Left ventricle myocardium inferior (tissue), 1 donor: Measurements from ENCODE around the gene APOC1. TPM values are rescaled to one million over a fixed set of nuclear protein-coding genes. Genes with fewer than 3 reads are reported as not detected.
"Not testable (repeated sequence)": the region's sequence is repeated elsewhere in the genome, so short reads cannot be mapped to it uniquely, and the experiment has no call there.

ENCODE experiments used
- DNase-seq: peaks from one replicate; pipeline ENCODE4 v3.0.0-alpha.2; 2020
- H3K27ac ChIP-seq: fragments of 200-600 bp; replicated peaks from 2 replicates; pipeline ENCODE4 v1.8.0; 2021
- H3K27me3 ChIP-seq: fragments of 200-600 bp; 2 replicates; pipeline ENCODE4 v1.8.0; 2021; ENCODE audit warnings: low read depth
- H3K36me3 ChIP-seq: fragments of 200-600 bp; 2 replicates; pipeline ENCODE4 v1.8.0; 2021
- H3K4me1 ChIP-seq: fragments of 200-600 bp; 2 replicates; pipeline ENCODE4 v1.8.0; 2021
- H3K4me3 ChIP-seq: fragments of 200-600 bp; 2 replicates; pipeline ENCODE4 v1.8.0; 2021; ENCODE audit warnings: mild to moderate bottlenecking, moderate library complexity
- H3K9me3 ChIP-seq: fragments of 200-600 bp; replicated peaks from 2 replicates; pipeline ENCODE4 v1.8.0; 2021
- intact Hi-C: fragments of 100-400 bp; cut with micrococcal nuclease; formaldehyde crosslinking; loops from one replicate; pipeline ENCODE4 v1.11.0; 2022
- long read RNA-seq: library from polyadenylated mRNA; unstranded; transcript quantifications from one replicate; pipeline ENCODE4 v2.0.0, GENCODE V29; 2021
- total RNA-seq: library from RNA; stranded (reverse); fragmentation: NEBNext Ultra II Directional; extraction: Animal tissue kit (Norgen Biotek cat#: 25700); gene quantifications from one replicate; pipeline ENCODE4 v1.2.1, GENCODE V29; 2021
- TF ChIP-seq, protein P1 (sequence below): fragments of 200-600 bp; IDR thresholded peaks from 2 replicates; pipeline ENCODE4 v1.8.0; 2021; ENCODE audit warnings: antibody characterized with exemption, mild to moderate bottlenecking, borderline replicate concordance
- donor health status: DM: no; HTN: yes; CAD: no; lungs with severe emphysema.

APOC1 gene
- total RNA-seq: 0.85 TPM
- long read RNA-seq: 0 reads

DNA sequence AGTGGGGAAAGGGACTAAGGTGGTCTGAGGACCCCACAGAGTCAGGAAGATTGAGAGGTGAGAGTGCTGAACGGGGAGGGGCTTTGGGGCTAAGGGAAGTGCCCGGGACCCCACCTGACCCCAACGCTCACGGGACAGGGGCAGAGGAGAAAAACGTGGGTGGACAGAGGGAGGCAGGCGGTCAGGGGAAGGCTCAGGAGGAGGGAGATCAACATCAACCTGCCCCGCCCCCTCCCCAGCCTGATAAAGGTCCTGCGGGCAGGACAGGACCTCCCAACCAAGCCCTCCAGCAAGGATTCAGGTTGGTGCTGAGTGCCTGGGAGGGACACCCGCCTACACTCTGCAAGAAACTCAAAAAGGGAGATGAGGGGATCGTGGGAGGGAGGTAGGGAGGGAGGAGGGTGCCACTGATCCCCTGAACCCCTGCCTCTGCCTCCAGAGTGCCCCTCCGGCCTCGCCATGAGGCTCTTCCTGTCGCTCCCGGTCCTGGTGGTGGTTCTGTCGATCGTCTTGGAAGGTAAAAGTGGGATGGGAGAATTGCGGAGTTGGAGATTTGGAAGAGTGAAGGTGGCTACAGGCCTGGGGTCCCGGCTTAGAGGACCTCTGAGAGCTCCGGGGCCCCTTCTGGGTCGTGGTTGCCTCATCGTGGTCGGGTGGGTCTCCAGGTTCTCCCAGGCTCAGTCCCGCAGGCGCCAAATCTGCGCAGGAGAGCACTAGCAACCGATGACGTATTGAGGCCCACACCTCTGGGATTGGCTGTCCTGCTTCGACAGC lies at the start of gene APOC1:
Gene APOC1, plus strand, starts transcription at position 176 of the 774 bp plus-strand sequence. Its CDS starts 284 bp downstream, at position 460.
- peak within 1 kb of the TSS; percentile 70 for H3K4me3 ChIP-seq
- H3K36me3 ChIP-seq, intact Hi-C loops, H3K9me3 ChIP-seq: not testable (repeated sequence)
- H3K4me1 ChIP-seq: peaks cover 24% of the 10 kb centered on the region
- DNase-seq: peak; percentile 82
- H3K27ac ChIP-seq: peak within 1 kb of the TSS; percentile 2
- H3K27me3 ChIP-seq: peaks cover 26% of the 10 kb centered on the region

DNA sequence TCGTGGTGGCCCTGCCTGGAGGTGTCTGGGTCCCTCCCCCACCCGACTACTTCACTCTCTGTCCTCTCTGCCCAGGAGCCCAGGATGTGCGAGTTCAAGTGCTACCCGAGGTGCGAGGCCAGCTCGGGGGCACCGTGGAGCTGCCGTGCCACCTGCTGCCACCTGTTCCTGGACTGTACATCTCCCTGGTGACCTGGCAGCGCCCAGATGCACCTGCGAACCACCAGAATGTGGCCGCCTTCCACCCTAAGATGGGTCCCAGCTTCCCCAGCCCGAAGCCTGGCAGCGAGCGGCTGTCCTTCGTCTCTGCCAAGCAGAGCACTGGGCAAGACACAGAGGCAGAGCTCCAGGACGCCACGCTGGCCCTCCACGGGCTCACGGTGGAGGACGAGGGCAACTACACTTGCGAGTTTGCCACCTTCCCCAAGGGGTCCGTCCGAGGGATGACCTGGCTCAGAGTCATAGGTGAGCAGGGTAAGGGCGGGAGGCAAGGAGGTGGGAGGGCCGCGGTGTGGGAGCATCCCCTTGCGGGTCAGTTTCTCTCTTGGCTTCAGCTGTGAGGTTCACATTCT lies 49.1 kb upstream of the APOC1 start:
- peaks cover 34% of the 10 kb centered on the region for H3K36me3 ChIP-seq
- no peak overlapping the region for H3K27ac ChIP-seq
- H3K4me1 ChIP-seq: peaks cover 48% of the 10 kb centered on the region
- DNase-seq: no peak
- H3K27me3 ChIP-seq: no peaks in the 10 kb centered on the region
- no peaks in the 10 kb centered on the region for H3K9me3 ChIP-seq
- no peak overlapping the region for H3K4me3 ChIP-seq
- TF ChIP-seq, protein P1, sequence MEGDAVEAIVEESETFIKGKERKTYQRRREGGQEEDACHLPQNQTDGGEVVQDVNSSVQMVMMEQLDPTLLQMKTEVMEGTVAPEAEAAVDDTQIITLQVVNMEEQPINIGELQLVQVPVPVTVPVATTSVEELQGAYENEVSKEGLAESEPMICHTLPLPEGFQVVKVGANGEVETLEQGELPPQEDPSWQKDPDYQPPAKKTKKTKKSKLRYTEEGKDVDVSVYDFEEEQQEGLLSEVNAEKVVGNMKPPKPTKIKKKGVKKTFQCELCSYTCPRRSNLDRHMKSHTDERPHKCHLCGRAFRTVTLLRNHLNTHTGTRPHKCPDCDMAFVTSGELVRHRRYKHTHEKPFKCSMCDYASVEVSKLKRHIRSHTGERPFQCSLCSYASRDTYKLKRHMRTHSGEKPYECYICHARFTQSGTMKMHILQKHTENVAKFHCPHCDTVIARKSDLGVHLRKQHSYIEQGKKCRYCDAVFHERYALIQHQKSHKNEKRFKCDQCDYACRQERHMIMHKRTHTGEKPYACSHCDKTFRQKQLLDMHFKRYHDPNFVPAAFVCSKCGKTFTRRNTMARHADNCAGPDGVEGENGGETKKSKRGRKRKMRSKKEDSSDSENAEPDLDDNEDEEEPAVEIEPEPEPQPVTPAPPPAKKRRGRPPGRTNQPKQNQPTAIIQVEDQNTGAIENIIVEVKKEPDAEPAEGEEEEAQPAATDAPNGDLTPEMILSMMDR: no peak
- intact Hi-C loops: no loop called here

DNA sequence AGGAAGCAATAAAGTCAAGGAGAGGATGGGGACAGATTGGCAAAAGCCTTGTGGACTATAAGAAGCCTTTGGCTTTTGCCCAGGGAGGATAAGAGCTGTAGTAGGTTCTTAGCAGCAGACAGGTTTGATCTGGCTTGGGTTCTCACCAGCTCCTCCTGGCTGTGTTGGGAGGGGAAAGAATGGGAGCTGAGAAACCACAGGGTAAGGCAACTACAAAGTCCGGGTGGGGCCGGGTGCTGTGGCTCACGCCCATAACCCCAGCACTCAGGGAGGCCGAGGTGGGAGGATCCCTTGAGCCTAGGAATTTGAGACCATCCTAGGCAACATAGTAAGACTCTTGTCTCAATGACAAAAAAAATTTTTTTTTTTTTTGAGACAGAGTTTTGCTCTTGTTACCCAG lies 47.7 kb upstream of the APOC1 start:
- peaks cover 53% of the 10 kb centered on the region for H3K4me1 ChIP-seq
- no peaks in the 10 kb centered on the region for H3K9me3 ChIP-seq
- DNase-seq: no peak
- no peak overlapping the region for H3K4me3 ChIP-seq
- H3K27ac ChIP-seq: no peak overlapping the region
- intact Hi-C loops: no loop called here
- TF ChIP-seq, protein P1: no peak
- H3K36me3 ChIP-seq: peaks cover 38% of the 10 kb centered on the region
- no peaks in the 10 kb centered on the region for H3K27me3 ChIP-seq

DNA sequence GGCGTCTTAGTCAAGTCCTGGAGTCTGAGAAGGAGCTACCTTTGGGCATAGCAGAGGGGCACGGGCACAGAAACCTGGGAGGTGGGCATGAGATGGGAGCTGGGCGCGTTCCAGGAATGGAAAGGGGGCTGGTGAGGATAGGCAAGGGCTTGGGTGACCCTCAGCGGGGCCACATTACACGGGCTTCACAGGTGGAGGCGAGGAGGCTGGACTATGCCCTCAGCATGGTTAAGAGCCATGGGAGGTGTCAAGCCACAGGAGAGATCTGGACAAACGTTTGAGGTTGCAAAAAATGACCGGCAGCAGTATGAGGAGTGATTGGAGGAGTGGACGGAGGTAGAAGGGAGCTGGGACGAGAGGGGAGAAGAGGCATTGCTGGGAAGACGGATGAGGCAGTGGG lies 46.8 kb upstream of the APOC1 start:
- Histone ChIP-seq H3K27me3 (no peaks in the 10 kb centered on the region), H3K27ac (peak overlapping the region; percentile 82), H3K4me3 (no peak overlapping the region), H3K9me3 (no peaks in the 10 kb centered on the region), H3K4me1 (peaks cover 61% of the 10 kb centered on the region), H3K36me3 (peaks cover 46% of the 10 kb centered on the region)
- intact Hi-C loops: no loop called here
- DNase-seq: no peak
- TF ChIP-seq, protein P1: no peak

DNA sequence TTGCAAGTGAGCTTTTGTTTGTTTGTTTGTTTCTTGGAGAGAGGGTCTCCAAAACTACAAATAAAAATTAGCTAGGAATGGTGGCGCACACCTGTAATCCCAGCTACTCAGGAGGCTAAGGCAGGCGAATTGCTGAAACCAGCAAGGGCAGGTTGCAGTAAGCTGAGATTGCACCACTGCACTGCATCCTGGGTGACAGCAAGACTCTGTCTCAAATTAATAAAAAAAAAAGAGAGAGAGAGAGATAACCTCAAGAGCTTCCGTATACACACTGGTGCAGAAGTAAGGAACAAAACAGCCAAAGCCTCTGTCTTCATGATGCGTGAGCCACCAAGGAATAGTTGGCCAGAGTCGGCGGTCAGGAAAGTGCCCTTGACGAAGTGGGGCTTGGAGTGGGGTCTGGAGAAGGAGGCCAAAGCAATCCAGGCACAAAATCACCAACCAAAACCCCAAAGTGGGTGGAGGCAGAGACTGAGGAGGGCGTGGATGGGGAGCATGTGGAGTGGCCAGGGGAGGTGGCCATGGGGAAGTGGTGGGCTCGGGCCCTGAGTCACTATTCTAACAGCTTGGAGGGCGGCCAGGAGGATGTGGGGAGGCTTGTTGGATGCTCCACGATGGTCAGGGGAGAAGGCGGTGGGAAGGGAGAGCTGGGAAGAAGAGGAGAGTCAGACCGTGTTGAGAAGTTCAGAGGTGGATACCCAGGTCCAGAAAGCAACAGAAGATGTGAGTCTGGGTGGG lies 44.5 kb upstream of the APOC1 start:
- Histone ChIP-seq H3K4me3 (no peak overlapping the region), H3K4me1 (peaks cover 70% of the 10 kb centered on the region), H3K9me3 (no peaks in the 10 kb centered on the region), H3K27ac (peak overlapping the region; percentile 82), H3K27me3 (no peaks in the 10 kb centered on the region), H3K36me3 (peaks cover 68% of the 10 kb centered on the region)
- no peak for DNase-seq
- TF ChIP-seq, protein P1: no peak
- intact Hi-C loops: no loop called here
